Measurements from ENCODE around the gene SPRYD3.

Gene SPRYD3, protein sequence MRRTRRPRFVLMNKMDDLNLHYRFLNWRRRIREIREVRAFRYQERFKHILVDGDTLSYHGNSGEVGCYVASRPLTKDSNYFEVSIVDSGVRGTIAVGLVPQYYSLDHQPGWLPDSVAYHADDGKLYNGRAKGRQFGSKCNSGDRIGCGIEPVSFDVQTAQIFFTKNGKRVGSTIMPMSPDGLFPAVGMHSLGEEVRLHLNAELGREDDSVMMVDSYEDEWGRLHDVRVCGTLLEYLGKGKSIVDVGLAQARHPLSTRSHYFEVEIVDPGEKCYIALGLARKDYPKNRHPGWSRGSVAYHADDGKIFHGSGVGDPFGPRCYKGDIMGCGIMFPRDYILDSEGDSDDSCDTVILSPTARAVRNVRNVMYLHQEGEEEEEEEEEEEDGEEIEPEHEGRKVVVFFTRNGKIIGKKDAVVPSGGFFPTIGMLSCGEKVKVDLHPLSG

GRCh38 chr12:53079226-53080117 lies at the start of gene SPRYD3:
TSS of gene SPRYD3 (minus strand) at chr12:53079390. CDS start at chr12:53079333, 57 bp downstream.
- Histone ChIP-seq H3K4me3 (peak within 1 kb of the TSS; percentile 80), H3K27ac (peak within 1 kb of the TSS; percentile 73 to 98)
- TF ChIP-seq, protein P1, sequence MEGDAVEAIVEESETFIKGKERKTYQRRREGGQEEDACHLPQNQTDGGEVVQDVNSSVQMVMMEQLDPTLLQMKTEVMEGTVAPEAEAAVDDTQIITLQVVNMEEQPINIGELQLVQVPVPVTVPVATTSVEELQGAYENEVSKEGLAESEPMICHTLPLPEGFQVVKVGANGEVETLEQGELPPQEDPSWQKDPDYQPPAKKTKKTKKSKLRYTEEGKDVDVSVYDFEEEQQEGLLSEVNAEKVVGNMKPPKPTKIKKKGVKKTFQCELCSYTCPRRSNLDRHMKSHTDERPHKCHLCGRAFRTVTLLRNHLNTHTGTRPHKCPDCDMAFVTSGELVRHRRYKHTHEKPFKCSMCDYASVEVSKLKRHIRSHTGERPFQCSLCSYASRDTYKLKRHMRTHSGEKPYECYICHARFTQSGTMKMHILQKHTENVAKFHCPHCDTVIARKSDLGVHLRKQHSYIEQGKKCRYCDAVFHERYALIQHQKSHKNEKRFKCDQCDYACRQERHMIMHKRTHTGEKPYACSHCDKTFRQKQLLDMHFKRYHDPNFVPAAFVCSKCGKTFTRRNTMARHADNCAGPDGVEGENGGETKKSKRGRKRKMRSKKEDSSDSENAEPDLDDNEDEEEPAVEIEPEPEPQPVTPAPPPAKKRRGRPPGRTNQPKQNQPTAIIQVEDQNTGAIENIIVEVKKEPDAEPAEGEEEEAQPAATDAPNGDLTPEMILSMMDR (IDR thresholded peaks at IDR 0.05): no peak
- peak; percentile 99 for DNase-seq (ENCODE audit: low spot score)

GRCh38 chr12:53127169-53127568 lies 48.0 kb upstream of the SPRYD3 start:
- Histone ChIP-seq H3K4me3 (no peak overlapping the region), H3K27ac (no peak overlapping the region)
- DNase-seq (ENCODE audit: low spot score): no peak
- TF ChIP-seq, protein P1 (IDR thresholded peaks at IDR 0.05): no peak

- DNase-seq (ENCODE audit: low spot score): no peak
- TF ChIP-seq, protein P1 (IDR thresholded peaks at IDR 0.05): no peak
- Histone ChIP-seq H3K4me3 (no peak overlapping the region), H3K27ac (no peak overlapping the region)
These were observed 45.1 kb upstream of the SPRYD3 start for GRCh38 chr12:53124352-53124723.

- no peak overlapping the region for H3K27ac ChIP-seq
- peak; percentile 62 for DNase-seq (ENCODE audit: low spot score)
- TF ChIP-seq, protein P1 (IDR thresholded peaks at IDR 0.05): no peak
- no peak overlapping the region for H3K4me3 ChIP-seq
These were observed 44.6 kb upstream of the SPRYD3 start for GRCh38 chr12:53123578-53124351.

DNA sequence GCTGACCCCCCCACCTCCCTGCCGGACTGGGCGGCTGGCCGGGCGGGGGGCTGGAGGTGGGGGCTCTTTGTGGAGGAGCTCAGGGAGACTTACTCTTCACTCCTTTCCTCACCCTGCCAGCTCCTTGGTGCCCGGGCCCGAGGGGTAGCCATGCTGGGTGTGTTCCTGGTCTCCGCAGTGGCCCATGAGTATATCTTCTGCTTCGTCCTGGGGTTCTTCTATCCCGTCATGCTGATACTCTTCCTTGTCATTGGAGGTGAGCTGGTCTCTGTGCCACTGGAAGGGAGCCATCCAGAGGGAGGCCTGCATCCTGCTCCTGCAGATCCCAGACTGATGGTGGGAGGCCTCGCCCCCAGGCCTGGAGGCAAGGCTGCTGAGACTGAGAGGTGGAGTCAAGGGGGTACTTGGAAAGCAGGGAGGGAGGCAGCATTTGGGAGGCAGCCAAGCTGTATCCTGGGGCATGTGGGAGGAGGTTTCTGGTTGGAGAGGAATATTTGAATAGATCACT lies 43.8 kb upstream of the SPRYD3 start:
- H3K27ac ChIP-seq: no peak overlapping the region
- H3K4me3 ChIP-seq: no peak overlapping the region
- peak; percentile 53 for DNase-seq (ENCODE audit: low spot score)
- TF ChIP-seq, protein P1 (IDR thresholded peaks at IDR 0.05): no peak

- DNase-seq (ENCODE audit: low spot score): peak; percentile 52
- Histone ChIP-seq H3K27ac (no peak overlapping the region), H3K4me3 (no peak overlapping the region)
- TF ChIP-seq, protein P1 (IDR thresholded peaks at IDR 0.05): no peak
These were observed 41.7 kb upstream of the SPRYD3 start for GRCh38 chr12:53120685-53121525.

Data from coronary artery (tissue), 2 donors.